ENCODE data around the gene GNG12.

GRCh38 chr1:67700220-67700619, 133.0 kb downstream of the GNG12 start:
- TF ChIP-seq, protein P1, sequence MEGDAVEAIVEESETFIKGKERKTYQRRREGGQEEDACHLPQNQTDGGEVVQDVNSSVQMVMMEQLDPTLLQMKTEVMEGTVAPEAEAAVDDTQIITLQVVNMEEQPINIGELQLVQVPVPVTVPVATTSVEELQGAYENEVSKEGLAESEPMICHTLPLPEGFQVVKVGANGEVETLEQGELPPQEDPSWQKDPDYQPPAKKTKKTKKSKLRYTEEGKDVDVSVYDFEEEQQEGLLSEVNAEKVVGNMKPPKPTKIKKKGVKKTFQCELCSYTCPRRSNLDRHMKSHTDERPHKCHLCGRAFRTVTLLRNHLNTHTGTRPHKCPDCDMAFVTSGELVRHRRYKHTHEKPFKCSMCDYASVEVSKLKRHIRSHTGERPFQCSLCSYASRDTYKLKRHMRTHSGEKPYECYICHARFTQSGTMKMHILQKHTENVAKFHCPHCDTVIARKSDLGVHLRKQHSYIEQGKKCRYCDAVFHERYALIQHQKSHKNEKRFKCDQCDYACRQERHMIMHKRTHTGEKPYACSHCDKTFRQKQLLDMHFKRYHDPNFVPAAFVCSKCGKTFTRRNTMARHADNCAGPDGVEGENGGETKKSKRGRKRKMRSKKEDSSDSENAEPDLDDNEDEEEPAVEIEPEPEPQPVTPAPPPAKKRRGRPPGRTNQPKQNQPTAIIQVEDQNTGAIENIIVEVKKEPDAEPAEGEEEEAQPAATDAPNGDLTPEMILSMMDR (IDR thresholded peaks at IDR 0.05; ENCODE audit: low read depth, low read length) = no peak
- TF ChIP-seq POLR2A (IDR thresholded peaks at IDR 0.05; ENCODE audit: extremely low read depth, insufficient read length) = no peak

All from NB4 (cell line).